ENCODE measurements around the gene HIVEP3.

Gene HIVEP3

DNA sequence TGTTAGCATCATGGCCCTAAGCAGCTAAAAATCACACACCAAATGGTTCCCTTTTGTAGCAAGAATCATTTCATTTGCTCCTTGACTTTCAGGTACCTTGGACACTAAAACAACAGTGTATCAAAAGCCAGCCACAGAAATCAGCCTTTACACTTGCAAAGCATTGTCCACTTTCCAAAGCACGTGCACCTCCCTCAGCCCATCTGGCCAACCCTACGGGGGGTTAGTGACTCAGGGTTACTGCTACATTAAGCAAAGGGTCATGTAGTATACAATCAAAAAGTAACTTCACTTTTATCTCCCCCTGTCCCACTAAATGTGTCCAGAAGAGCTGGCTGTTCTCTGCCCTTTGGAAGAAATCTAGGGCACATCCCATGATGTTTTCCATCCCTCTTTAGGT, 149.7 kb downstream of the HIVEP3 start:
- TF ChIP-seq, protein P1, sequence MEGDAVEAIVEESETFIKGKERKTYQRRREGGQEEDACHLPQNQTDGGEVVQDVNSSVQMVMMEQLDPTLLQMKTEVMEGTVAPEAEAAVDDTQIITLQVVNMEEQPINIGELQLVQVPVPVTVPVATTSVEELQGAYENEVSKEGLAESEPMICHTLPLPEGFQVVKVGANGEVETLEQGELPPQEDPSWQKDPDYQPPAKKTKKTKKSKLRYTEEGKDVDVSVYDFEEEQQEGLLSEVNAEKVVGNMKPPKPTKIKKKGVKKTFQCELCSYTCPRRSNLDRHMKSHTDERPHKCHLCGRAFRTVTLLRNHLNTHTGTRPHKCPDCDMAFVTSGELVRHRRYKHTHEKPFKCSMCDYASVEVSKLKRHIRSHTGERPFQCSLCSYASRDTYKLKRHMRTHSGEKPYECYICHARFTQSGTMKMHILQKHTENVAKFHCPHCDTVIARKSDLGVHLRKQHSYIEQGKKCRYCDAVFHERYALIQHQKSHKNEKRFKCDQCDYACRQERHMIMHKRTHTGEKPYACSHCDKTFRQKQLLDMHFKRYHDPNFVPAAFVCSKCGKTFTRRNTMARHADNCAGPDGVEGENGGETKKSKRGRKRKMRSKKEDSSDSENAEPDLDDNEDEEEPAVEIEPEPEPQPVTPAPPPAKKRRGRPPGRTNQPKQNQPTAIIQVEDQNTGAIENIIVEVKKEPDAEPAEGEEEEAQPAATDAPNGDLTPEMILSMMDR (IDR thresholded peaks at IDR 0.05; ENCODE audit: insufficient read depth, low read depth, low read length, missing control alignments) = no peak
- DNase-seq (ENCODE audit: low read depth) = no peak
- no peak overlapping the region for H3K4me3 ChIP-seq (ENCODE audit: low read length)

DNA sequence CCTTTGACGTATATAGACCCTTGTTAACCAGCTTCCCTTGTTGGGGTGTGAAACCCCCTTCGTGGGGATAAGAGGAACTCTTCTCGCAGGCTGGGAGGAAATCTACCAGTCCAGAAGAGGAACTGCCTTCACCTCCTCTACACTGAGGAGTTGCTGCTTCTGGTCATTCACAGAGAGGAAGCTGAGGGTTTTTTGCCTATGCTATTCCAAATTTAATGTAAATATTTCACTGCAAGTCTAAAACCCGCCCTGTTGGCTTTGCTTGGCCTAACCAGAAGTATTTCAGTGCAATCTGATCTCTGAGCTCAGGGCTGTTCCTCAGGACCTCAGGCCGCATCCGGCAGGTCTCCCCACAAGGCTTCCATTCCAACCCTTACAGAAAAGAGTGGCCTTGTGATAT, 150.1 kb downstream of the HIVEP3 start:
- no peak for DNase-seq (ENCODE audit: low read depth)
- TF ChIP-seq, protein P1 (IDR thresholded peaks at IDR 0.05; ENCODE audit: insufficient read depth, low read depth, low read length, missing control alignments) = no peak
- no peak overlapping the region for H3K4me3 ChIP-seq (ENCODE audit: low read length)

DNA sequence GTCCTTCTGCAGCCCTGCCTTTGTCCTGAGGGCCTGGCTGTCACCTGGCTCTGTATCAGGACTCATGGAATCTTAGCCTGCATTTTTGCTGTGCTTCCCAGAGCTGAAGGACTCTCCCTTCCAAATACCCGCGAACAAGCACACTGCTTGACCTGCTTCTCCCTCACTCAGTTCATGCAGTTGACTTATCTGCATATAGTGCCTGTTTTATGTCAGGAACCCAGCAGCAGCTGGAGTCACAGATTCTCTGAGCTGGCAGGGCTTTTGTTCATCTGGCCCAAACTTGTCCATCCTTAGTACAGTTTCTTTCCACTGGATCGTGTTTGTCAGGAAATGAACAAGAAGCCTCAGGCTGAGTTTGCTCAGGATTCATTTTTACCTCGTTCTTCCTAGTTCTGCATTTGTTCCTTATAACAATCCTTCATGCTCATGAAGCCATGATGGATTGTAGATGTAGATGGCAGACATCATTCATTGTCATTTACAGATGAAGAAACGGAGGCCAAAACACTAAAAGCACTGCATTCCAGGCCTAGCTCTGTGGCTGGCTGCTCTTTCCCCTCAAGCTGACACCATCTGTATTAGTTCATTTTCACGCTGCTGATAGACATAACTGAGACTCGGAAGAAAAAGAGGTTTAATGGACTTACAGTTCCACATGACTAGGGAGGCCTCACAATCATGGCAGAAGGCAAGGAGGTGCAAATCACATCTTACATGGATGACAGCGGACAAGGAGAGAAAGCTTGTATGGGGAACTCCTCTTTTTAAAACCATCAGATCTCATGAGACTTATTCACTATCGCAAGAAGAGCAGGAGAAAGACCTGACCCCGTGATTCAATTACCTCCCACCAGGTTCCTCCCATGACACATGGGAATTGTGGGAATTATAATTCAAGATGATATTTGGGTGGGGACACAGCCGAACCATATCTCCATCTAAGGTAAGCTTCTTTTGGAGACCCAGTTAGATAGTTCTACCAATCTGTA, 150.9 kb downstream of the HIVEP3 start:
- H3K4me3 ChIP-seq (ENCODE audit: low read length) = no peak overlapping the region
- DNase-seq (ENCODE audit: low read depth) = peak; percentile 89

DNA sequence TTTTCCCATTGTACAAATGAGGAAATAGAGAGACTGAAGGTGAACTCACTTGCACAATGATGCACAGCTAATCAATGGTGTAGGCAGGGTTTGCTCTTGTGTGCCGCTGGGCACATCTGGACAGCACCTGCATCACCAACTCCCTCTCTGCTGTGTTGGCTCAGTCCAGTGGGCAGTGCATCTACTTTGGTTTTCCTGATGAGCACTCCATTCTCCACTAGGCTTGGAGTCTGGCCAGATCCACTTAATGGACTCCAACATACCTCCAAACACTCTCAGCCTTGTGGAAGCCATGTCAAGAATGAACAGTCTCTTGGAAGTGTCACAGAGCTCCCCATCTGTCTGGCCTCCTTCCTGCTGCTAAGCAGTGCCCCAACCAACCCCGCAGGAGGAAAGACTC, 152.2 kb downstream of the HIVEP3 start:
- DNase-seq (ENCODE audit: low read depth) = no peak
- H3K4me3 ChIP-seq (ENCODE audit: low read length) = no peak overlapping the region
- TF ChIP-seq, protein P1 (IDR thresholded peaks at IDR 0.05; ENCODE audit: insufficient read depth, low read depth, low read length, missing control alignments) = no peak

More for the DNA sequence above, 150.9 kb downstream of the HIVEP3 start:
- TF ChIP-seq, protein P1 (IDR thresholded peaks at IDR 0.05; ENCODE audit: insufficient read depth, low read depth, low read length, missing control alignments) = no peak

DNA sequence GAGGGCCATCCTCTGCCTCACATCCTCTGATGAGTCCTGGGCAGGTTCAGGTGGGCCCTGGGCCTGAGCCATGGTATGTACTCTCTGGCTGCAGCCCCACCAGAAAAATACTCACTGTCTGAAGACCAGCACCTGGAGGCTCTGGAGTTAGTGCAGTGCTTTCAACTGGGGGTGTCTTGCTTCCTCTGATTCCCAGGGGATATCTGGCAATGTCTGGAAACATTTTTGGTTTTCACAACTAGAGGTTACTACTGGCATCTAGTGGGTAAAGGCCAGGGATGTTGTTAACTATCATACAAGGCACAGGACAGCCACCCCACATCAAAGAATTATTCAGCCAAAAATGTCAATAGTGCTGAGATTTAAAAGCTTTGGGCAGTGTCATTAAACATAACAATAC, 152.7 kb downstream of the HIVEP3 start:
- no peak overlapping the region for H3K4me3 ChIP-seq (ENCODE audit: low read length)

DNA sequence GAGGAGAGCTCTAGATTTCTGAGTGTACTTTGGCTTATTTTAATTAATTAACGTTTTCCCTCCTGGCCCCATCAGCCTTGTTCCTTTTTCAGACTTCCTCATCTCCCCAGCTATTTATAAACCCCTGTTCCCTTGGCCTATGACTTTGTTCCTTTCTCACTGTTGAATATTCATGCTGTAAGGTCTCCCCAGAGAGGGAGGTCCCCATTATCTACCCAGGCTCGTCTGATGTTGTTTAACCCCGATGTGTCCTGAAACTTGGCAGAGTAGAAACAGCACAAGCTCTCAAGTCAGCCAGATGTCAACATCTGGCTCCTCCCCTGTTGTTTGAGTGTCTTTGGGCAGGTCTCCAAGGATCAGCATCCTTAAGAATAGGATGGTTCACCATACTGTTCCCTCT, 153.6 kb downstream of the HIVEP3 start:
- TF ChIP-seq, protein P1 (IDR thresholded peaks at IDR 0.05; ENCODE audit: insufficient read depth, low read depth, low read length, missing control alignments) = no peak
- no peak overlapping the region for H3K4me3 ChIP-seq (ENCODE audit: low read length)
- no peak for DNase-seq (ENCODE audit: low read depth)

More for the DNA sequence above, 152.7 kb downstream of the HIVEP3 start:
- TF ChIP-seq, protein P1 (IDR thresholded peaks at IDR 0.05; ENCODE audit: insufficient read depth, low read depth, low read length, missing control alignments) = no peak
- DNase-seq (ENCODE audit: low read depth) = no peak

All from epithelial cell of esophagus (primary cell).